ENCODE measurements around the gene GIGYF2. TPM values are rescaled to one million over a fixed set of nuclear protein-coding genes. Genes with fewer than 3 reads are reported as not detected.

Gene GIGYF2
- total RNA-seq, 1 donor, result 57.2 TPM

GRCh38 chr2:232773815-232774214, 76.7 kb downstream of the GIGYF2 start:
- Histone ChIP-seq H3K79me2 (ENCODE audit: insufficient read depth, low read length) (peaks cover 3% of the 10 kb centered on the region), H3K4me1 (ENCODE audit: insufficient read depth, low read length) (no peaks in the 10 kb centered on the region), H3K27me3 (ENCODE audit: insufficient read depth, low read length) (no peaks in the 10 kb centered on the region), H3K27ac (ENCODE audit: low read depth, low read length) (no peak overlapping the region), H3K4me3 (ENCODE audit: insufficient read depth, low read length) (no peak overlapping the region), H3K4me2 (ENCODE audit: insufficient read depth, low read length) (no peak overlapping the region), H4K20me1 (ENCODE audit: insufficient read depth, low read length) (no peaks in the 10 kb centered on the region), H2AFZ (ENCODE audit: low read length) (no peak overlapping the region), H3K36me3 (ENCODE audit: insufficient read depth, low read length) (peaks cover 13% of the 10 kb centered on the region), H3K9me3 (ENCODE audit: low read depth, low read length) (no peaks in the 10 kb centered on the region)
- no peak for DNase-seq (ENCODE audit: insufficient read length, low spot score, missing footprints)
- TF ChIP-seq CTCF (IDR thresholded peaks at IDR 0.05; ENCODE audit: extremely low read depth, low read depth, low read length), result no peak

- H3K4me3 ChIP-seq (ENCODE audit: insufficient read depth, low read length), result no peak within 1 kb of the TSS
- no peaks in the 10 kb centered on the region for H3K36me3 ChIP-seq (ENCODE audit: insufficient read depth, low read length)
- H3K4me1 ChIP-seq (ENCODE audit: insufficient read depth, low read length), result no peaks in the 10 kb centered on the region
- TF ChIP-seq CTCF (IDR thresholded peaks at IDR 0.05; ENCODE audit: extremely low read depth, low read depth, low read length), result no peak
- H3K9me3 ChIP-seq (ENCODE audit: low read depth, low read length), result no peaks in the 10 kb centered on the region
- no peaks in the 10 kb centered on the region for H3K27me3 ChIP-seq (ENCODE audit: insufficient read depth, low read length)
- peaks cover 3% of the 10 kb centered on the region for H3K79me2 ChIP-seq (ENCODE audit: insufficient read depth, low read length)
- no peak within 1 kb of the TSS for H2AFZ ChIP-seq (ENCODE audit: low read length)
- no peak within 1 kb of the TSS for H3K4me2 ChIP-seq (ENCODE audit: insufficient read depth, low read length)
- no peak for DNase-seq (ENCODE audit: insufficient read length, low spot score, missing footprints)
- no peaks in the 10 kb centered on the region for H4K20me1 ChIP-seq (ENCODE audit: insufficient read depth, low read length)
- no peak within 1 kb of the TSS for H3K27ac ChIP-seq (ENCODE audit: low read depth, low read length)
Observed at GRCh38 chr2:232776435-232776834, 79.3 kb downstream of the GIGYF2 start, which contains the start of gene KCNJ13. Gene KCNJ13 (minus strand): TSS chr2:232776565. CDS start chr2:232771362, 5,203 bp downstream.

- no peaks in the 10 kb centered on the region for H4K20me1 ChIP-seq (ENCODE audit: insufficient read depth, low read length)
- no peak overlapping the region for H3K4me2 ChIP-seq (ENCODE audit: insufficient read depth, low read length)
- H3K4me3 ChIP-seq (ENCODE audit: insufficient read depth, low read length), result no peak overlapping the region
- no peaks in the 10 kb centered on the region for H3K27me3 ChIP-seq (ENCODE audit: insufficient read depth, low read length)
- no peak overlapping the region for H3K27ac ChIP-seq (ENCODE audit: low read depth, low read length)
- no peak for TF ChIP-seq CTCF (IDR thresholded peaks at IDR 0.05; ENCODE audit: extremely low read depth, low read depth, low read length)
- no peaks in the 10 kb centered on the region for H3K36me3 ChIP-seq (ENCODE audit: insufficient read depth, low read length)
- peaks cover 6% of the 10 kb centered on the region for H3K79me2 ChIP-seq (ENCODE audit: insufficient read depth, low read length)
- H3K4me1 ChIP-seq (ENCODE audit: insufficient read depth, low read length), result no peaks in the 10 kb centered on the region
- DNase-seq (ENCODE audit: insufficient read length, low spot score, missing footprints), result no peak
- no peak overlapping the region for H2AFZ ChIP-seq (ENCODE audit: low read length)
- no peaks in the 10 kb centered on the region for H3K9me3 ChIP-seq (ENCODE audit: low read depth, low read length)
Observed at GRCh38 chr2:232777276-232777675, 80.1 kb downstream of the GIGYF2 start.

GRCh38 chr2:232779465-232779864, 82.3 kb downstream of the GIGYF2 start:
- no peak for TF ChIP-seq CTCF (IDR thresholded peaks at IDR 0.05; ENCODE audit: extremely low read depth, low read depth, low read length)
- H3K36me3 ChIP-seq (ENCODE audit: insufficient read depth, low read length), result no peaks in the 10 kb centered on the region
- H3K4me3 ChIP-seq (ENCODE audit: insufficient read depth, low read length), result no peak overlapping the region
- H3K4me2 ChIP-seq (ENCODE audit: insufficient read depth, low read length), result no peak overlapping the region
- H4K20me1 ChIP-seq (ENCODE audit: insufficient read depth, low read length), result no peaks in the 10 kb centered on the region
- H3K4me1 ChIP-seq (ENCODE audit: insufficient read depth, low read length), result no peaks in the 10 kb centered on the region
- no peak overlapping the region for H2AFZ ChIP-seq (ENCODE audit: low read length)
- no peaks in the 10 kb centered on the region for H3K9me3 ChIP-seq (ENCODE audit: low read depth, low read length)
- DNase-seq (ENCODE audit: insufficient read length, low spot score, missing footprints), result no peak
- H3K27ac ChIP-seq (ENCODE audit: low read depth, low read length), result no peak overlapping the region
- no peaks in the 10 kb centered on the region for H3K27me3 ChIP-seq (ENCODE audit: insufficient read depth, low read length)
- H3K79me2 ChIP-seq (ENCODE audit: insufficient read depth, low read length), result peaks cover 3% of the 10 kb centered on the region

Data from osteoblast (primary cell).